GM06990 (cell line): ENCODE results near the gene SCG5.

Experiments
- DNase-seq: peaks from one replicate; pipeline ENCODE4 v3.0.0-alpha.2; 2011; ENCODE audit not compliant: insufficient read length; ENCODE audit errors: extremely low read depth
- H3K27me3 ChIP-seq: replicated peaks from 2 replicates; pipeline ENCODE4 v1.6.0; 2011; ENCODE audit warnings: low read length; ENCODE audit not compliant: control insufficient read depth, insufficient read depth
- H3K36me3 ChIP-seq: 2 replicates; pipeline ENCODE4 v1.5.1; 2011; ENCODE audit warnings: low read length; ENCODE audit not compliant: control insufficient read depth, insufficient read depth
- H3K4me3 ChIP-seq: replicated peaks from 2 replicates; pipeline ENCODE4 v1.5.1; 2011; ENCODE audit warnings: low read depth, mild to moderate bottlenecking, control low read depth, low read length
- CTCF ChIP-seq: IDR thresholded peaks from 2 replicates; pipeline ENCODE4 v1.5.1; 2011; ENCODE audit warnings: low read length, control low read depth, mild to moderate bottlenecking, inconsistent platforms; ENCODE audit not compliant: insufficient read depth, poor library complexity, severe bottlenecking

The SCG5 gene

DNA sequence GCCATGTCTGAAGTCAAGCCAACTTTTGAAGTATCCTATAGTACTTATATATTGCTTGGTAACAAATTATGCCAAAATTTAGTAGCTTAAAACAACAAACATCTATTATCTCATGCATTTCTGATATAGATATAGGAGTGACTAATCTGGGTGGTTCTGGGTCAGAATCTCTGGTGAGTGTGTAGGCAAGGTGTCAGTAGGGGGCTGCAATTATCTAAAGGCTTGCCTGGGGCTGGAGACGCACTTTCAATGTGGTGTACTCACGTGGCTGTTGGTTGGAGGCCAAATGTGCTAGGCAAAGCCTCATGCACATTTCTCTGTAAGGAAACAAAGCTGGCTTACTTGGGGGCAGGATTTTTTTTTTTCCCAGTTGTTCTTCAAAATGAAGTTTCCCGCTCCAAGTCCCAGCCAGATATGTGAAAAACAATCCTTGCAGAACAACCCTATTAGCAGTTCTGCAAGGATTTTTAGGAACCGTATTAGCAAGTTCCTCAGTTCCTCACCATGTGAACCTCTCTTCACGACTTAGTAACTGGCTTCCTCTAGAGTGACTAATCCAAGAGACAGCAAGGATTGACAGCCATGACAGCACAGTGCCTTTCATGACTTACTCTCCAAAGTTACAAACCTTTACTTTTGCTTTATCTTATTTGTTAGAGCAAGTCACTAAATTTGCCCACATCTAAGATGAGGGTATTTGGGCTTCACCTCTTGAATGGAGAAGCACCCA, 102.1 kb downstream of the SCG5 start:
- no peak for DNase-seq

GRCh38 chr15:32746116-32746857, 104.8 kb downstream of the SCG5 start:
- Histone ChIP-seq H3K27me3 (no peaks in the 10 kb centered on the region; the same call in 1 of the 2 replicates), H3K4me3 (no peak overlapping the region), H3K36me3 (no peaks in the 10 kb centered on the region)
- no peak for DNase-seq
- no peak for TF ChIP-seq CTCF

More for the DNA sequence above, 102.1 kb downstream of the SCG5 start:
- no peak for TF ChIP-seq CTCF
- H3K36me3 ChIP-seq, result no peaks in the 10 kb centered on the region
- H3K4me3 ChIP-seq, result no peak overlapping the region
- no peaks in the 10 kb centered on the region for H3K27me3 ChIP-seq
